Uterus (tissue), 2 donors: Measurements from ENCODE around the gene SH2D1A.

Experiments used
- CTCF ChIP-seq, 4 experiments: fragments of 200-600 bp in 2 of 4; fragments of 450-650 bp in 2 of 4; sonication (generic) in 2 of 4; IDR thresholded peaks; one replicate each; pipeline ENCODE4 v1.5.1; 2016 to 2019; ENCODE audit warnings: antibody characterized with exemption in 4 of 4, mild to moderate bottlenecking in 2 of 4, moderate library complexity in 1 of 4
- POLR2A ChIP-seq, 2 donors: fragments of 450-650 bp; IDR thresholded peaks; one replicate each; pipeline ENCODE4 v1.6.1; 2016; ENCODE audit warnings: antibody characterized with exemption in 2 of 2, mild to moderate bottlenecking in 1 of 2, moderate library complexity in 1 of 2

- TF ChIP-seq CTCF (IDR thresholded peaks at IDR 0.05), result no peak
- TF ChIP-seq POLR2A (IDR thresholded peaks at IDR 0.05), result no peak
Observed at GRCh38 chrX:124362072-124362471, 15.7 kb downstream of the SH2D1A start.
